Endothelial cell (in vitro differentiated cells): Measurements from ENCODE around the gene LACRT. TPM values are rescaled to one million over a fixed set of nuclear protein-coding genes. Genes with fewer than 3 reads are reported as not detected.
"Not testable (repeated sequence)": the region's sequence is repeated elsewhere in the genome, so short reads cannot be mapped to it uniquely, and the experiment has no call there.

Experiments used
- DNase-seq: peaks from one replicate; pipeline ENCODE4 v3.0.0; 2021; ENCODE audit warnings: low spot score
- H3K27ac Mint-ChIP-seq: one replicate; pipeline ENCODE4 v1.8.0; 2021; ENCODE audit warnings: mixed read lengths, inconsistent platforms; ENCODE audit not compliant: unreplicated experiment
- H3K27me3 Mint-ChIP-seq: one replicate; pipeline ENCODE4 v1.8.0; 2021; ENCODE audit warnings: mild to moderate bottlenecking, moderate library complexity, mixed read lengths, inconsistent platforms; ENCODE audit not compliant: unreplicated experiment
- H3K36me3 Mint-ChIP-seq: one replicate; pipeline ENCODE4 v1.8.0; 2021; ENCODE audit warnings: mild to moderate bottlenecking, low read depth, mixed read lengths, inconsistent platforms; ENCODE audit not compliant: unreplicated experiment
- H3K4me1 Mint-ChIP-seq: one replicate; pipeline ENCODE4 v1.8.0; 2021; ENCODE audit warnings: mild to moderate bottlenecking, mixed read lengths, inconsistent platforms; ENCODE audit not compliant: unreplicated experiment
- H3K4me3 Mint-ChIP-seq: one replicate; pipeline ENCODE4 v1.8.0; 2021; ENCODE audit warnings: mild to moderate bottlenecking, mixed read lengths, inconsistent platforms; ENCODE audit not compliant: unreplicated experiment
- H3K9me3 Mint-ChIP-seq: one replicate; pipeline ENCODE4 v1.8.0; 2021; ENCODE audit warnings: mixed read lengths, inconsistent platforms; ENCODE audit not compliant: unreplicated experiment
- total RNA-seq: library from RNA; stranded (reverse); fragmentation: NEBNext Ultra II Directional; extraction: Animal tissue kit (Norgen Biotek cat#: 25700); gene quantifications from one replicate; pipeline ENCODE4 v1.2.1, GENCODE V29; 2021; ENCODE audit not compliant: unreplicated experiment
- TF ChIP-seq, protein P1 (sequence below): fragments of 200-600 bp; sonication (generic); IDR thresholded peaks from one replicate; pipeline ENCODE4 v1.5.0; 2021; ENCODE audit warnings: antibody characterized with exemption; ENCODE audit not compliant: unreplicated experiment

Gene LACRT
- total RNA-seq, 1 donor from 2014 or later: not detected

DNA sequence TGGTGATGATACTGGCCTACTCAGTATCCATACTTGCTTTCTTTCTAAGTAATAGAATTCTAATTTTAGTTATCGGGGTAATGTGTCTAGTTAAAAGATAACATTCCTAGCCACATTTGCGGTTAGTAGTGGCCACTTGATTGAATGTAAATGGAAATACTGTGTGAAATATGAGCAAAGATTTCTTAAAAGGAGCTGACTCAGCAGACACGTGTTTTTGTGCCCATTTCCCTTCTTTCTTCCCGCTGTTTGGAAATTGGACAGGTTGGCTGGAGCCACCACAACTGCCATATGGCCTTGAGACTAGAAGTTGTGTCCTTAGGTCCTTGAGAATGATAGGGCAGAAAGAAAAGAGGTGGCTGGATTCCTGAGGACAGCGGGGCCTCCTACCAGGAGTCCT, 33.2 kb upstream of the LACRT start:
- Mint-ChIP-seq H3K4me3 (no peak overlapping the region), H3K4me1 (no peaks in the 10 kb centered on the region), H3K9me3 (no peaks in the 10 kb centered on the region), H3K27ac (no peak overlapping the region), H3K27me3 (no peaks in the 10 kb centered on the region), H3K36me3 (no peaks in the 10 kb centered on the region)
- TF ChIP-seq, protein P1, sequence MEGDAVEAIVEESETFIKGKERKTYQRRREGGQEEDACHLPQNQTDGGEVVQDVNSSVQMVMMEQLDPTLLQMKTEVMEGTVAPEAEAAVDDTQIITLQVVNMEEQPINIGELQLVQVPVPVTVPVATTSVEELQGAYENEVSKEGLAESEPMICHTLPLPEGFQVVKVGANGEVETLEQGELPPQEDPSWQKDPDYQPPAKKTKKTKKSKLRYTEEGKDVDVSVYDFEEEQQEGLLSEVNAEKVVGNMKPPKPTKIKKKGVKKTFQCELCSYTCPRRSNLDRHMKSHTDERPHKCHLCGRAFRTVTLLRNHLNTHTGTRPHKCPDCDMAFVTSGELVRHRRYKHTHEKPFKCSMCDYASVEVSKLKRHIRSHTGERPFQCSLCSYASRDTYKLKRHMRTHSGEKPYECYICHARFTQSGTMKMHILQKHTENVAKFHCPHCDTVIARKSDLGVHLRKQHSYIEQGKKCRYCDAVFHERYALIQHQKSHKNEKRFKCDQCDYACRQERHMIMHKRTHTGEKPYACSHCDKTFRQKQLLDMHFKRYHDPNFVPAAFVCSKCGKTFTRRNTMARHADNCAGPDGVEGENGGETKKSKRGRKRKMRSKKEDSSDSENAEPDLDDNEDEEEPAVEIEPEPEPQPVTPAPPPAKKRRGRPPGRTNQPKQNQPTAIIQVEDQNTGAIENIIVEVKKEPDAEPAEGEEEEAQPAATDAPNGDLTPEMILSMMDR: no peak
- no peak for DNase-seq

DNA sequence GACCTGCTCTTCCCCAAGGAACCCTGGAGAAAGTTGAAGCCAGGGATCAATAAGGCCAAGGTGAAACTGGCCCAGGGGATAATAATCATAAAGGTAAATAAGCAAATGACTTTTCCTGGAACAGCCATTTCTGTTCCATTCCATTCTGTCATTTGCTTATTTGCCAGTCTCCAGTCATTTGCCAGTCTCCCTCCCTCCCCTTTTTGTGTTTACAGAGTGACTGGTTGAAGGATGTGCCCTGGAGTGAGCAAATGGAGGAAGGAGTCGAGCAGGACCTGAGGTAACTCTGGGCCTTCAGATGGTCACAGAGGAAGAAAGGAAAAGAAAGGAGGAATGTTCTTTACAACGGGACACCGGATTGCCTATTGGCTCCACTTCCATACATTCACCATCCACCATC, 31.3 kb upstream of the LACRT start:
- Mint-ChIP-seq H3K36me3 (no peaks in the 10 kb centered on the region), H3K4me1 (no peaks in the 10 kb centered on the region), H3K9me3 (no peaks in the 10 kb centered on the region), H3K27me3 (no peaks in the 10 kb centered on the region), H3K4me3 (no peak overlapping the region), H3K27ac (no peak overlapping the region)
- TF ChIP-seq, protein P1: no peak
- DNase-seq: no peak

DNA sequence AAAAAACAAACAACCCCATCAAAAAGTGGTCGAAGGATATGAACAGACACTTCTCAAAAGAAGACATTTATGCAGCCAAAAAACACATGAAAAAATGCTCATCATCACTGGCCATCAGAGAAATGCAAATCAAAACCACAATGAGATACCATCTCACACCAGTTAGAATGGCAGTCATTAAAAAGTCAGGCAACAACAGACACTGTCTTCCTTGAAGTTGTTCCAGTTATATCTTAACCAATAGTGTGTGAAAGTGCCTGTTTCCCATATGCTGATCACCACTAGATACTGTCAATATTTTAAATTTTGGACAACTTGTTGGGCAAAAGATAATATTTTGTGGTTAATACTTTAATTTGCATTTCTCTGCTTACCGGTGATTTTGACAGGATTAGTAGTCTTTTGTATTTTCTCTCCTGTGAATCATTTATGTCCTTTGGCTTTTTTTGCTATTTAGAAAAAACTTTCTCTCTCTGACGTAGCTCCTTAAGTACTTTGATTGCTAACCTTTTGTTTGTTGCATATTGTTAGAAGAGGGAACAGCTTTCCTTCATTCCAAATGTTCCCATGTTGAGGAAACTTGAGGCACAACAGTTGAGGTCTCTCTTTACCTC, 30.4 kb upstream of the LACRT start:
- H3K4me1 Mint-ChIP-seq, H3K9me3 Mint-ChIP-seq: not testable (repeated sequence)

DNA sequence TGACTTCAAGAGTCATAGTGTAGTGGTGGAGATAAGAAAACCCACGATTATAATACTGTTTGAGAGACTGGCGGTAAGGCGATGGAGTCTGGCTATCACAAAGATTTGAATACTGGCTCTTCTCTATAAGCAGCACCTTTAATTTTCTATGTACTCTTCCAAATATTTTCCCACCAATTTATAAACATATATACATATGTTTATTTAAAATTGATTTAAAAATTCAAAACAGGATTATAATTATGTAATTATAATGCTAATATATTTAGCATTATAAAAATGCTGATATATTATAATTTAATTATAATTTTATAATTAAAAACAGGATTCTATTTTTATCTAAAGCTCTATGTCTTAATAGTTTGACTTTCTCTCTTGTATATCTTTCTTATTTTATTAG, 28.9 kb upstream of the LACRT start:
- TF ChIP-seq, protein P1: no peak
- Mint-ChIP-seq H3K27ac (no peak overlapping the region), H3K9me3 (no peaks in the 10 kb centered on the region), H3K27me3 (peaks cover 6% of the 10 kb centered on the region), H3K36me3 (no peaks in the 10 kb centered on the region), H3K4me1 (no peaks in the 10 kb centered on the region), H3K4me3 (no peak overlapping the region)
- DNase-seq: no peak

More for the DNA sequence above, 30.4 kb upstream of the LACRT start:
- not testable (repeated sequence) for DNase-seq, H3K36me3 Mint-ChIP-seq, H3K27me3 Mint-ChIP-seq, H3K27ac Mint-ChIP-seq, H3K4me3 Mint-ChIP-seq

DNA sequence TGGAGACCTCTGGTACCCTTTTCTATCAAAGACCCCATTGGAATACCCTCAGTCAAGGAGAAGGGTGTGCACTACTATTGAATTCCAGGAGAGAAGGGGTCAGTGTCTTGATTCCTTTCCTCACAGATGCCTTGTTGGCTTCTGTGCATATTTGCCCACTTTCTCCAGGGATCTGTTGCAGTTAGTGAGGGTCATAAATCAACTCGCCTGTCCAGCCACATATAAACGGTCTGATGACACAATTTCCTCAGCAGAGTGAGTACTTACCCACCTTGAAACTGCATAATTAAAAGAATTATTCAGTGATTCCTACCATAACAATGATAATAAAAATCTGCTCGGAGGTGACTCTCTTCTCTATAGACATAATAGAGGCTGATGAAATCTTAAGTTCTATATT, 27.3 kb upstream of the LACRT start:
- peaks cover 9% of the 10 kb centered on the region for H3K27me3 Mint-ChIP-seq
- no peak overlapping the region for H3K4me3 Mint-ChIP-seq
- no peaks in the 10 kb centered on the region for H3K36me3 Mint-ChIP-seq
- no peaks in the 10 kb centered on the region for H3K9me3 Mint-ChIP-seq
- H3K27ac Mint-ChIP-seq: no peak overlapping the region
- TF ChIP-seq, protein P1: no peak
- DNase-seq: no peak
- H3K4me1 Mint-ChIP-seq: no peaks in the 10 kb centered on the region
